HG03432 (cell line): Measurements from ENCODE around the gene CD4.
A peak's percentile ranks its signal among the peaks of the same experiment; 100 is the strongest.
"Not testable (repeated sequence)": the region's sequence is repeated elsewhere in the genome, so short reads cannot be mapped to it uniquely, and the experiment has no call there.

Experiments used
- ATAC-seq: cut with Tn5 transposase; IDR thresholded peaks from one replicate; pipeline ENCODE4 v1.9.1; 2021; ENCODE audit warnings: mild to moderate bottlenecking, moderate library complexity; ENCODE audit not compliant: unreplicated experiment

CD4 gene

GRCh38 chr12:6865307-6865706, 76.0 kb downstream of the CD4 start:
- ATAC-seq, result not testable (repeated sequence)

DNA sequence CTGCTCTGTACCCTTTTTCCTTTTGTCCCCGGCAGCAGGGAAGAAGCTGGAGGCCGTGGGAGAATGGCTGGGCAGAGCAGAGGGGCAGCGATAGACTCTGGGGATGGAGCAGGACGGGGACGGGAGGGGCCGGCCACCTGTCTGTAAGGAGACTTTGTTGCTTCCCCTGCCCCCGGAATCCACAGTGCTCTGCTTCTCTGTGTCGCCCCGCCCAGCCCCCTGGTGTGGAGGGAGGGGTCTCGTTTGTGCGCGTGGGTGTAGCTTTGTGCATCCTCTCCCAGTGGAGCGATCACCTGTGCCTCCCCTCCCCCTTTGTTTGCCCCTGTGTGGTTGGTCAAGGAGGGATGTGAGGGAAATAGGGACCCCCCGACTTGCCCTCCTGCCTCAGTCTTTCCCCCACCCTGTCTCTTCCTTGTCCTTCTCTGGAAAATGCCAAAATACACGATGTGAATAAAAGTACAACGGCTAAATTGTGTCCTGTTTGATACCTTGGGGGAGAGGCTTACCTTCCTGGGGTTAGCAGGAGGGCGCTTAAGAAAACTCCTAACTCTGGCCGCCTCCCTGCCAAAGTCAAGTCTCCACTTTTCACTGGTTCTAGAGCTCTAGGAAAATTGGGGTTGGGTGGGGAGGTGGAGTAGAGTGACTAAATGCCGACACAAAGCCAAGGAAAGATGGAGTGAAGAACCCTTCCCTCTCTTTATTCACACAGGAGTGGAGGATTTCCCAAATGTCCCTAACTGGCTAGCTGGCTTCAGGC, 77.0 kb downstream of the CD4 start:
- ATAC-seq, result no peak

- ATAC-seq, result peak; percentile 13
Measured at GRCh38 chr12:6866920-6867412, 77.6 kb downstream of the CD4 start.

DNA sequence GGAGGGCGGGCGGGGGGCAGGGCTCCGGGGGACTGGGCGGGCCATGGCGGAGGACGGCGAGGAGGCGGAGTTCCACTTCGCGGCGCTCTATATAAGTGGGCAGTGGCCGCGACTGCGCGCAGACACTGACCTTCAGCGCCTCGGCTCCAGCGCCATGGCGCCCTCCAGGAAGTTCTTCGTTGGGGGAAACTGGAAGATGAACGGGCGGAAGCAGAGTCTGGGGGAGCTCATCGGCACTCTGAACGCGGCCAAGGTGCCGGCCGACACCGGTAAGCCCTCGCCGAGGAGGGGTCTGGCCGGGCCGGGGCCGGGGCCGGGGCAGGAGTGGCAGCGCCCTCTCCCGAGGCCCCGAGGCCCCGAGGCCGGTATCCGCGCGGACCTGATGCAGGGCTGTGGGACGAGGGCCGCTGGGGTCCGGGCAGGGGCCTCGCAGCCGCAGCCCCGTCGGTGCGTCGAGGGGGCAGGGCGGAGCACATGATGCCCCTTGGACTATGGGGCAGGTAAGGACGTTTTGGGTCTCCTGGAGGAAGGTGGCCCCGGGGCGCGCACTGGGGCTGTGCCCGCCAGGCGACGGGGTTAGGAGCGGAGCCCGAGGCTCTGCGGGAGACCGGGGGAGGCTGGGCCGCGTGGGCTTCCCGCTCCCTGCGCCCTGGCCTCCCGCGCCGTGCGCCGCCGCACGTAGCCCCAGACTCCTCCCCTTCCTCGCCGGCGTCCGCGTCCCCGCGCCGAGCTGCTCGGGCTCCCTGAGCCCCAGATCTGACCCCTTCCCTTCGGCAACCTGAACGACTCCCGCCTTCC, 78.3 kb downstream of the CD4 start, which contains the start of gene TPI1:
Gene TPI1, plus strand, starts transcription at position 119 of the 798 bp plus-strand sequence. Its CDS starts 36 bp downstream, at position 155.
- ATAC-seq, result peak; percentile 62

- no peak for ATAC-seq
Measured at GRCh38 chr12:6868211-6869048, 79.1 kb downstream of the CD4 start.

- no peak for ATAC-seq
Measured at GRCh38 chr12:6869049-6870021, 80.0 kb downstream of the CD4 start.

DNA sequence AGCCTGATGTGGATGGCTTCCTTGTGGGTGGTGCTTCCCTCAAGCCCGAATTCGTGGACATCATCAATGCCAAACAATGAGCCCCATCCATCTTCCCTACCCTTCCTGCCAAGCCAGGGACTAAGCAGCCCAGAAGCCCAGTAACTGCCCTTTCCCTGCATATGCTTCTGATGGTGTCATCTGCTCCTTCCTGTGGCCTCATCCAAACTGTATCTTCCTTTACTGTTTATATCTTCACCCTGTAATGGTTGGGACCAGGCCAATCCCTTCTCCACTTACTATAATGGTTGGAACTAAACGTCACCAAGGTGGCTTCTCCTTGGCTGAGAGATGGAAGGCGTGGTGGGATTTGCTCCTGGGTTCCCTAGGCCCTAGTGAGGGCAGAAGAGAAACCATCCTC, 81.0 kb downstream of the CD4 start:
- ATAC-seq, result not testable (repeated sequence)
